H1 (cell line): Measurements from ENCODE around the gene PEX3. TPM values are rescaled to one million over a fixed set of nuclear protein-coding genes. Genes with fewer than 3 reads are reported as not detected.

Experiments used
- GTF2F1 ChIP-seq: IDR thresholded peaks from 2 replicates; pipeline ENCODE4 v1.6.1; 2012; ENCODE audit warnings: low read depth, low read length, improper control_type of control experiment, borderline replicate concordance
- KDM1A ChIP-seq: fragments of 200-600, 300-600 bp; sonication (generic); IDR thresholded peaks from 2 replicates; pipeline ENCODE4 v1.7.1; 2016; ENCODE audit warnings: mild to moderate bottlenecking, low read length, borderline replicate concordance
- RFX5 ChIP-seq: IDR thresholded peaks from 2 replicates; pipeline ENCODE4 v1.6.1; 2011; ENCODE audit warnings: low read depth, low read length, improper control_type of control experiment, borderline replicate concordance
- polyA plus RNA-seq, 7 experiments: library from polyadenylated mRNA; depleted of rRNA in 3 of 7; stranded (reverse) in 5 of 7; unstranded in 2 of 7; fragments of >200 nt in 5 of 7; fragments of 200-250 nt in 2 of 7; gene quantifications; 1 replicate in 5 of 7; 2 replicates in 1 of 7; 4 replicates in 1 of 7; pipeline versions ENCODE4 v1.2.1 to v1.2.3, GENCODE V29; 2011 to 2013; ENCODE audit warnings: missing spikeins in 2 of 7, mixed read lengths in 2 of 7
- total RNA-seq: library from RNA; stranded (reverse); fragmentation: NEBNext Ultra II Directional; extraction: Animal tissue kit (Norgen Biotek cat#: 25700); gene quantifications from 2 replicates; pipeline ENCODE4 v1.2.1, GENCODE V29; 2021

Gene PEX3
- total and polyA plus RNA-seq, 2 of the 8 experiments (the other 6 are each of a cell fraction or from before 2014, with no cell fraction given) = 8.0 to 16.8 TPM

DNA sequence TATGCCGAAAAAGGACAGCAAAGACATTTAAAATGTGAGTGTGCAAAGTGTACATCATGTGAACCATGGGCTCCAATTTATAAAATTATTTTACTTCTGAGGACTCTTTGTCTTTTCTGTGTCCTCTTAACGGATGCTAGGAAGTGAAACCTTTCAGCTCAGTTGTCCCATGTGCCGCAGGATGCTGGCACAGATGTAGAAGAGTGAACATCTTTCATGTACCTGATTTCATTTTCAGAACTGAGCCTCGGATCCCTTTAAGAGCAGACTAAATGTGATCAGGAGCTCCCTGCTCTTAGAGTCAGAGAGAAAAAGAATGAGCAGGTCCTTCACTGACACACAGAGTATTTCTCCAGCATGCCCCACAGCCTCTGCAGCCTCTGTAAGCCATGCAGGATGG is 88.5 kb downstream of the PEX3 start (continued):
- no peak for TF ChIP-seq RFX5
- no peak for TF ChIP-seq KDM1A
- TF ChIP-seq GTF2F1 = no peak
- TF ChIP-seq, all 59 proteins: peak for 0
